ENCODE data around the gene PLA2G3.
"Not testable (repeated sequence)": the region's sequence is repeated elsewhere in the genome, so short reads cannot be mapped to it uniquely, and the experiment has no call there.

Gene PLA2G3

GRCh38 chr22:31097941-31098631 is 42.2 kb downstream of the PLA2G3 start:
- no peak for TF ChIP-seq CTCF (IDR thresholded peaks at IDR 0.05; ENCODE audit: control insufficient read depth, extremely low read depth, insufficient read depth)
- no peak for DNase-seq (ENCODE audit: low read depth)
- H3K4me3 ChIP-seq (ENCODE audit: low read depth, low read length): no peak overlapping the region

GRCh38 chr22:31097539-31097938 is 42.8 kb downstream of the PLA2G3 start:
- not testable (repeated sequence) for DNase-seq (ENCODE audit: low read depth); H3K4me3 ChIP-seq (ENCODE audit: low read depth, low read length)

GRCh38 chr22:31096657-31097279 is 43.5 kb downstream of the PLA2G3 start:
- no peak for DNase-seq (ENCODE audit: low read depth)
- TF ChIP-seq CTCF (IDR thresholded peaks at IDR 0.05; ENCODE audit: control insufficient read depth, extremely low read depth, insufficient read depth): no peak
- no peak overlapping the region for H3K4me3 ChIP-seq (ENCODE audit: low read depth, low read length)

GRCh38 chr22:31095637-31096249 is 44.6 kb downstream of the PLA2G3 start:
- no peak overlapping the region for H3K4me3 ChIP-seq (ENCODE audit: low read depth, low read length)
- TF ChIP-seq CTCF (IDR thresholded peaks at IDR 0.05; ENCODE audit: control insufficient read depth, extremely low read depth, insufficient read depth): no peak
- no peak for DNase-seq (ENCODE audit: low read depth)

- no peak for TF ChIP-seq CTCF (IDR thresholded peaks at IDR 0.05; ENCODE audit: control insufficient read depth, extremely low read depth, insufficient read depth)
- H3K4me3 ChIP-seq (ENCODE audit: low read depth, low read length): no peak overlapping the region
Measured at GRCh38 chr22:31094741-31095140, 45.6 kb downstream of the PLA2G3 start.

GRCh38 chr22:31094021-31094551 is 46.2 kb downstream of the PLA2G3 start:
- DNase-seq (ENCODE audit: low read depth): no peak
- TF ChIP-seq CTCF (IDR thresholded peaks at IDR 0.05; ENCODE audit: control insufficient read depth, extremely low read depth, insufficient read depth): no peak

More at GRCh38 chr22:31094741-31095140, 45.6 kb downstream of the PLA2G3 start:
- no peak for DNase-seq (ENCODE audit: low read depth)

GRCh38 chr22:31093086-31093850 is 47.0 kb downstream of the PLA2G3 start:
- TF ChIP-seq CTCF (IDR thresholded peaks at IDR 0.05; ENCODE audit: control insufficient read depth, extremely low read depth, insufficient read depth): no peak
- no peak overlapping the region for H3K4me3 ChIP-seq (ENCODE audit: low read depth, low read length)
- DNase-seq (ENCODE audit: low read depth): no peak

More at GRCh38 chr22:31094021-31094551, 46.2 kb downstream of the PLA2G3 start:
- H3K4me3 ChIP-seq (ENCODE audit: low read depth, low read length): no peak overlapping the region
